ENCODE results near the gene ASPDH.

The ASPDH gene

GRCh38 chr19:50482916-50483315 lies 30.8 kb downstream of the ASPDH start:
- no peak overlapping the region for H3K4me3 ChIP-seq (ENCODE audit: low read depth in 1 of 2, low read length in 1 of 2)
- no peaks in the 10 kb centered on the region for H3K9me3 ChIP-seq
- no peaks in the 10 kb centered on the region for H3K27me3 ChIP-seq
- H3K4me1 ChIP-seq (ENCODE audit: control insufficient read depth in 1 of 2, insufficient read depth in 1 of 2, low read depth in 1 of 2, low read length in 1 of 2) = peaks cover 2 to 3% of the 10 kb centered on the region in 2 experiments
- no peak overlapping the region for H3K27ac ChIP-seq
- H3K36me3 ChIP-seq = peaks cover 50% of the 10 kb centered on the region
- no peak for TF ChIP-seq CTCF (IDR thresholded peaks at IDR 0.05)

- H3K4me3 ChIP-seq (ENCODE audit: low read depth in 1 of 2, low read length in 1 of 2) = no peak overlapping the region
- H3K27me3 ChIP-seq = no peaks in the 10 kb centered on the region
- no peak for TF ChIP-seq CTCF (IDR thresholded peaks at IDR 0.05)
- peaks cover 3 to 7% of the 10 kb centered on the region in 2 experiments for H3K4me1 ChIP-seq (ENCODE audit: control insufficient read depth in 1 of 2, insufficient read depth in 1 of 2, low read depth in 1 of 2, low read length in 1 of 2)
- peaks cover 50% of the 10 kb centered on the region for H3K36me3 ChIP-seq
- no peak overlapping the region for H3K27ac ChIP-seq
- no peaks in the 10 kb centered on the region for H3K9me3 ChIP-seq
Observed at GRCh38 chr19:50482271-50482855, 31.4 kb downstream of the ASPDH start.

- no peaks in the 10 kb centered on the region for H3K9me3 ChIP-seq
- H3K36me3 ChIP-seq = peaks cover 50% of the 10 kb centered on the region
- H3K27ac ChIP-seq = no peak overlapping the region
Observed at GRCh38 chr19:50481351-50482149, 32.2 kb downstream of the ASPDH start.

GRCh38 chr19:50480281-50481111 lies 33.2 kb downstream of the ASPDH start:
- no peak overlapping the region for H3K27ac ChIP-seq
- no peak overlapping the region for H3K4me3 ChIP-seq (ENCODE audit: low read depth in 1 of 2, low read length in 1 of 2)
- no peak for TF ChIP-seq CTCF (IDR thresholded peaks at IDR 0.05)
- no peaks in the 10 kb centered on the region for H3K9me3 ChIP-seq
- H3K4me1 ChIP-seq (ENCODE audit: control insufficient read depth in 1 of 2, insufficient read depth in 1 of 2, low read depth in 1 of 2, low read length in 1 of 2) = peaks cover 8 to 13% of the 10 kb centered on the region in 2 experiments
- H3K27me3 ChIP-seq = no peaks in the 10 kb centered on the region
- peaks cover 50% of the 10 kb centered on the region for H3K36me3 ChIP-seq

More at GRCh38 chr19:50481351-50482149, 32.2 kb downstream of the ASPDH start:
- no peak for TF ChIP-seq CTCF (IDR thresholded peaks at IDR 0.05)
- Histone ChIP-seq H3K27me3 (no peaks in the 10 kb centered on the region), H3K4me1 (ENCODE audit: control insufficient read depth in 1 of 2, insufficient read depth in 1 of 2, low read depth in 1 of 2, low read length in 1 of 2) (peaks cover 11 to 15% of the 10 kb centered on the region in 2 experiments), H3K4me3 (ENCODE audit: low read depth in 1 of 2, low read length in 1 of 2) (no peak overlapping the region)

- no peak overlapping the region for H3K4me3 ChIP-seq (ENCODE audit: low read depth in 1 of 2, low read length in 1 of 2)
- no peak overlapping the region for H3K27ac ChIP-seq
- H3K9me3 ChIP-seq = no peaks in the 10 kb centered on the region
- peaks cover 8 to 13% of the 10 kb centered on the region in 2 experiments for H3K4me1 ChIP-seq (ENCODE audit: control insufficient read depth in 1 of 2, insufficient read depth in 1 of 2, low read depth in 1 of 2, low read length in 1 of 2)
- no peaks in the 10 kb centered on the region for H3K27me3 ChIP-seq
- H3K36me3 ChIP-seq = peaks cover 50% of the 10 kb centered on the region
- TF ChIP-seq CTCF (IDR thresholded peaks at IDR 0.05) = no peak
Observed at GRCh38 chr19:50479761-50480251, 33.9 kb downstream of the ASPDH start.

All from neutrophil (primary cell).